Calu3 (cell line): Measurements from ENCODE around the gene EPSTI1. TPM values are rescaled to one million over a fixed set of nuclear protein-coding genes. Genes with fewer than 3 reads are reported as not detected.
A peak's percentile ranks its signal among the peaks of the same experiment; 100 is the strongest.
"Not testable (repeated sequence)": the region's sequence is repeated elsewhere in the genome, so short reads cannot be mapped to it uniquely, and the experiment has no call there.

Source experiments
- BruUV-seq: library from RNA; stranded (reverse); fragments of 400-500 nt; replicated peaks from 2 replicates; lab custom pipeline; 2021; lab: Mats Ljungman, UMichigan
- CTCF ChIA-PET: fragments of 300-600 bp; sonication (Branson Sonifier 250); formaldehyde crosslinking; loops from one replicate; lab custom pipeline; 2022; ENCODE audit warnings: antibody characterized with exemption; lab: Charles Lee
- DNase-seq: peaks from one replicate; pipeline ENCODE4 v3.0.0; 2022
- H3K27ac Mint-ChIP-seq: one replicate; pipeline ENCODE4 v1.8.0; 2022; ENCODE audit warnings: mixed read lengths; ENCODE audit not compliant: unreplicated experiment
- H3K27me3 Mint-ChIP-seq: one replicate; pipeline ENCODE4 v1.8.0; 2022; ENCODE audit warnings: mixed read lengths; ENCODE audit not compliant: unreplicated experiment
- H3K36me3 Mint-ChIP-seq: one replicate; pipeline ENCODE4 v1.8.0; 2022; ENCODE audit warnings: mild to moderate bottlenecking, moderate library complexity, mixed read lengths; ENCODE audit not compliant: insufficient read depth, unreplicated experiment
- H3K4me1 Mint-ChIP-seq: one replicate; pipeline ENCODE4 v1.8.0; 2022; ENCODE audit warnings: mild to moderate bottlenecking, low read depth, mixed read lengths; ENCODE audit not compliant: unreplicated experiment
- H3K4me3 Mint-ChIP-seq: one replicate; pipeline ENCODE4 v1.8.0; 2022; ENCODE audit warnings: mild to moderate bottlenecking, low read depth, moderate library complexity, mixed read lengths; ENCODE audit not compliant: unreplicated experiment
- H3K9me3 Mint-ChIP-seq: one replicate; pipeline ENCODE4 v1.8.0; 2022; ENCODE audit warnings: low read depth, mixed read lengths; ENCODE audit not compliant: unreplicated experiment
- intact Hi-C: fragments of 100-400 bp; cut with micrococcal nuclease; formaldehyde crosslinking; loops from one replicate; pipeline ENCODE4 v1.10.0; 2022; ENCODE audit not compliant: unreplicated experiment
- total RNA-seq: library from RNA; stranded (reverse); gene quantifications from 2 replicates; pipeline ENCODE4 v1.2.3, GENCODE V29; 2022
- TF ChIP-seq, protein P1 (sequence below): fragments of 200-600 bp; IDR thresholded peaks from one replicate; pipeline ENCODE4 v1.8.0; 2022; ENCODE audit warnings: antibody characterized with exemption; ENCODE audit not compliant: unreplicated experiment

EPSTI1 gene
- total RNA-seq, 1 experiment from 2014 or later = 11.5 TPM

DNA sequence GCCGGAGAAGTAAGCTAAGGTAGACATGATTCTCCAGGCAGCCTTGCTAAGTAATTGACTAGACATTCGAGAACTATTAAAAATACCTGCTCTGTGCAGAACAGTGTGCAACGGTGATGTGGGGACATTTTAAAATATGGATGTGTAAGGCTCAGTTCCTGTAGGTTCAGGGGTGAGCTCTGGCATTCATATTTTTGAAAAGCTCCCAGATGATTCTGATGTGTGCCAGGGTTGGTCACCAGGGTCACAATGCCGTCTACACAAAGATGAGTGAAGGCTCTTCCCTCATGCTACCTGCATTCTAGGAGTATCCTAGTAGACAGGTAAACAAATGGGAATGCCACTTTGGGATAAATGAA lies 702 bp upstream of the EPSTI1 start:
- Mint-ChIP-seq H3K27ac (peak overlapping the region; percentile 56), H3K4me1 (peaks cover 18% of the 10 kb centered on the region), H3K4me3 (peak overlapping the region; percentile 83), H3K9me3 (no peaks in the 10 kb centered on the region), H3K36me3 (peaks cover 8% of the 10 kb centered on the region), H3K27me3 (no peaks in the 10 kb centered on the region)
- CTCF ChIA-PET = interaction anchor here (1.2 kb wide), 1 partner anchor 22 kb away, joined by 3 read pairs; no protein-coding TSS in a partner anchor
- intact Hi-C loops = loop anchor here (10.0 kb wide), 1 partner anchor 52 kb away; no protein-coding TSS in a partner anchor
- TF ChIP-seq, protein P1, sequence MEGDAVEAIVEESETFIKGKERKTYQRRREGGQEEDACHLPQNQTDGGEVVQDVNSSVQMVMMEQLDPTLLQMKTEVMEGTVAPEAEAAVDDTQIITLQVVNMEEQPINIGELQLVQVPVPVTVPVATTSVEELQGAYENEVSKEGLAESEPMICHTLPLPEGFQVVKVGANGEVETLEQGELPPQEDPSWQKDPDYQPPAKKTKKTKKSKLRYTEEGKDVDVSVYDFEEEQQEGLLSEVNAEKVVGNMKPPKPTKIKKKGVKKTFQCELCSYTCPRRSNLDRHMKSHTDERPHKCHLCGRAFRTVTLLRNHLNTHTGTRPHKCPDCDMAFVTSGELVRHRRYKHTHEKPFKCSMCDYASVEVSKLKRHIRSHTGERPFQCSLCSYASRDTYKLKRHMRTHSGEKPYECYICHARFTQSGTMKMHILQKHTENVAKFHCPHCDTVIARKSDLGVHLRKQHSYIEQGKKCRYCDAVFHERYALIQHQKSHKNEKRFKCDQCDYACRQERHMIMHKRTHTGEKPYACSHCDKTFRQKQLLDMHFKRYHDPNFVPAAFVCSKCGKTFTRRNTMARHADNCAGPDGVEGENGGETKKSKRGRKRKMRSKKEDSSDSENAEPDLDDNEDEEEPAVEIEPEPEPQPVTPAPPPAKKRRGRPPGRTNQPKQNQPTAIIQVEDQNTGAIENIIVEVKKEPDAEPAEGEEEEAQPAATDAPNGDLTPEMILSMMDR = no peak
- BruUV-seq = TSS peak; percentile 97
- no peak for DNase-seq

DNA sequence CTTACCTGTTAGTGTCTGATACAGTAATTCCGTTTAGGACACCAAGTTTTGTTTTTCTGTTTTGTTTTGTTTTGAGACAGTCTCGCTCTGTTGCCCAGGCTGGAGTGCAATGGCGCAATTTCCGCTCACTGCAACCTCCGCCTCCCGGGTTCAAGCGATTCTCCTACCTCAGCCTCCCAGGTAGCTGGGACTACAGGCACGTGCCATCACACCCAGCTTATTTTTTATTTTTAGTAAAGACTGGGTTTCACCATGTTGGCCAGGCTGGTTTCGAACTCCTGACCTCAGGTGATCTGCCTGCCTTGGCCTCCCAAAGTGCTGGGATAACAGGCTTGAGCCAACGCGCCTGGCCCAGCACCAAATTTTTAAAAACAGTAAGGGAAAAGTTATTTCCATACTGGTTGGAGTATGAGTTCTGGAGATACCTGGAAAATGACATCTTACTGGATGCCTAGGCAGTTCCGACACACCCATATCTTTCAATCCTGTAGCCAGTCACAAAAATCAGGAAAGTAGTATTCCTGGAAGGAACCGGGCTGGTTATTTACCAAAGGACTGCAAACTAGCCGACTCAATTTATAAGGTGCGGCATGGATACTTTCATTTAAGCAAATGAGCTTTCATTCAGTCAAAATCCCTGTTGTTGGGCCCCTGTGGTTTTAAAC lies 676 bp downstream of the EPSTI1 start:
- H3K27me3 Mint-ChIP-seq, H3K4me1 Mint-ChIP-seq, H3K9me3 Mint-ChIP-seq, CTCF ChIA-PET, H3K36me3 Mint-ChIP-seq, DNase-seq: not testable (repeated sequence)
- peak overlapping the region; percentile 56 for H3K27ac Mint-ChIP-seq
- peak overlapping the region; percentile 83 for H3K4me3 Mint-ChIP-seq
- intact Hi-C loops = loop anchor here (10.0 kb wide), 1 partner anchor 53 kb away; no protein-coding TSS in a partner anchor
- BruUV-seq = TSS peak; percentile 53

DNA sequence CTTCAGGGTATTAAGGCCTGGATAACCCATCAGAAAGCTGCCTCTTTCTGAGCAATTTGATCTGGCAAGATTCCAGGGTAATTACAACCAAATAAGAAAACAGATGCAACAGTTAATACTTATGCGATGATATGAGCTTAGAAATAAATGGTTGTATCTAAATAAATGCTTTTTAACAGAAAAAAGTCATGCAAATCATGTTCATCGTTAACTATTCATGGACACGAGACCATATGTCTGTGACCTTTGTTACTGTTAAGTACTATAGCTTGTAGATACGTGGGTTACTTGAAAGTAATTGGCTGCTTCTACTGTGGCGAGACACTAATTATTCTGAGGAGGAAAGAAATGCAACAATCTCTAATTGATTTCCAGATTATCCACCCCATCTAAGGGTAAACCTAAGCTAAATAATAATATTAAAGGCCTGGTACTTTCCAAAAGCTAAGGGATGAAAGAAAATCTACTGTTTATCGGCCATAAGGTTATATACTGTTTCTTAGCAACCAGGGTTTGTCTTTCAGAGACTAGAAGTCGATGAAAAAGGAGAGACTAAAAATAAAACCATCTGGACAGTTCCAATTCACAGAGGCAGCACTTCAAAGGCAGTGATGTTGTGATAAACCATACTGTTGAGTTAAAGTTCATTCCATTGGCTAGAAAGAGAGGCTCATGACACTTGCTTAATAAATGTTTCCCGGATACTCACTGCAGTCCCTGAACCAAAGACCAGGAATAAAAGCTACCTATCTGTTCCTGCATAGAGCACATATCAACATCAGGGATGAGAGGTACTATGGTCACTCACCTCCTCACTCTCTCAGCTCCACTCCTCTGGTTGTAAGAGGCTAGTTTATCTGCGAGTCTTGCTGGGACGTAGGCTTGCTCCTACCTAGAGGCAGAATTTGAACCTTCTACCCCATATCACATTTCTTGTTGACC lies 1.5 kb downstream of the EPSTI1 start:
- Mint-ChIP-seq H3K9me3 (no peaks in the 10 kb centered on the region), H3K4me3 (peak overlapping the region; percentile 83), H3K27ac (no peak overlapping the region), H3K27me3 (no peaks in the 10 kb centered on the region), H3K4me1 (peaks cover 7% of the 10 kb centered on the region), H3K36me3 (peaks cover 8% of the 10 kb centered on the region)
- no TSS peak for BruUV-seq
- CTCF ChIA-PET = interaction anchor here (0.5 to 0.7 kb wide), 3 partner anchors 29 to 798 kb away, joined by 3 to 5 read pairs (median 3); no protein-coding TSS in a partner anchor
- intact Hi-C loops = loop anchor here (10.0 kb wide), 1 partner anchor 54 kb away; no protein-coding TSS in a partner anchor
- DNase-seq = no peak
- TF ChIP-seq, protein P1 = no peak

- Mint-ChIP-seq H3K36me3 (no peaks in the 10 kb centered on the region), H3K4me3 (peak overlapping the region; percentile 47), H3K9me3 (no peaks in the 10 kb centered on the region), H3K4me1 (peaks cover 40% of the 10 kb centered on the region), H3K27me3 (no peaks in the 10 kb centered on the region), H3K27ac (peak overlapping the region; percentile 94)
- TF ChIP-seq, protein P1 = no peak
- no peak for DNase-seq
- no TSS peak for BruUV-seq
- CTCF ChIA-PET = no interaction called here
- intact Hi-C loops = no loop called here
These were observed 5.9 kb downstream of the EPSTI1 start for GRCh38 chr13:42986176-42986574.
